GM12892 (cell line): Measurements from ENCODE around the gene SIX2.

ENCODE experiments used
- POLR2A ChIP-seq: IDR thresholded peaks from 2 replicates; pipeline ENCODE4 v1.6.1; 2011; ENCODE audit warnings: low read depth, low read length, control low read depth
- POLR2AphosphoS5 ChIP-seq: IDR thresholded peaks from 2 replicates; pipeline ENCODE4 v1.6.1; 2011; ENCODE audit warnings: low read depth, low read length, control low read depth

DNA sequence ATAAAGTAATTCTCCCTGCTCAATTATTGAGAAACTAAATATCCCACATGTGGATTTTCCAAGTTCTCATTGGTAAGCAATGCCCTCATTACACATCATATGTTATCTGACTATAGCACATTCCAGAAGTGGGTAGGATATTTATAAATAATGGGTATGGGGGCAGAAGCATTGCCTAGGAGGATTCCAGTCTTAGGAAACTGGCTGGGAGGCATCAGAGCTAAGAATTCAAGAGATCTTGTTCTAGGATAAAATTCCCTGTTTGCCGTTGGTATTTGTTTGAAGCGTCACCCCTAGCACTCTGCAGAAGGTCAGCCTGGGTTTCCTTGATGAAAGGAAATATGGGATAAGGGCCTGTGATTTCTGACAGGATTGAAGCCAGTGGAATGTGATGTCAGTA is 20.1 kb downstream of the SIX2 start:
- TF ChIP-seq POLR2A (no peak), POLR2AphosphoS5 (no peak)
